ENCODE results near the gene ZBTB7C.

Gene ZBTB7C

DNA sequence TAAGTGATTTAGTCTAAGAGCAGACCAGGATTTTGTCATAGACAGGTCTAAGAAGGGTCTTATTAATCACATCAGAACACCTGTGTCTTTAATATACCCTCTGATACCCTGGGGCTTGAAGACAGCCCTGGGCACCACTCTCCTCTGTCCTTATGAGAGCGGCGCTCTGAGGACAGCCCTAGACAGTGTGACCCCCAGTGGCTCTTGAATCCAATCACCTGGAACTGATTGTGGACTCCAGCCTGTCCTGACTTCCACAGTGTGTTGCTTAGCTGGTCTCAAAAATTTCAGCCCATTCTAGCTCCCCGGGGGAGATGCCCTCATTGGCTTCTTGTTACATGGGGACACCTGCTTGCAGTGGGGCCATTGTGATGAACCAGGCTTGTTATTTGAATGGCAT lies 282.9 kb downstream of the ZBTB7C start:
- no peak for DNase-seq (ENCODE audit: low read depth in 2 of 3, low spot score in 1 of 3)

DNA sequence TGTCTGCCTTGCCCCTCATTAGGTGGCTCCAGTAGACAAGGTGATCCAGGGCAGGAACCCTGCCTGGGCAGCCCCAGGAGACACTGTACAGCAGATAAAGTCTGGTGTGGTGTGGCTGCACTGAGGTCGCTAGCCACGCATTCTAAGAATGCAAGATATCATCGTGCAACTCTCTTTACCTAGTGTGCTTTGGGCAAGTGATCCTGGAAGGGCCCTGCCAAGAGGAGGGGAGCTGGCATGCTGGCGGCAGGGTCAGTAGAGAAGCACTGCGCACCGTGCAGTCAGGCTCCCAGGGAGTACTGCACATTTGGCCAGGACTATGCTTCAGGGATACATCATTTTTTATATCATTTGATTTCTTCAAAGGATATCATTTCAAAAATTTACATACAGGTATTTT lies 283.5 kb downstream of the ZBTB7C start:
- DNase-seq (ENCODE audit: low read depth in 2 of 3, low spot score in 1 of 3): no peak

DNA sequence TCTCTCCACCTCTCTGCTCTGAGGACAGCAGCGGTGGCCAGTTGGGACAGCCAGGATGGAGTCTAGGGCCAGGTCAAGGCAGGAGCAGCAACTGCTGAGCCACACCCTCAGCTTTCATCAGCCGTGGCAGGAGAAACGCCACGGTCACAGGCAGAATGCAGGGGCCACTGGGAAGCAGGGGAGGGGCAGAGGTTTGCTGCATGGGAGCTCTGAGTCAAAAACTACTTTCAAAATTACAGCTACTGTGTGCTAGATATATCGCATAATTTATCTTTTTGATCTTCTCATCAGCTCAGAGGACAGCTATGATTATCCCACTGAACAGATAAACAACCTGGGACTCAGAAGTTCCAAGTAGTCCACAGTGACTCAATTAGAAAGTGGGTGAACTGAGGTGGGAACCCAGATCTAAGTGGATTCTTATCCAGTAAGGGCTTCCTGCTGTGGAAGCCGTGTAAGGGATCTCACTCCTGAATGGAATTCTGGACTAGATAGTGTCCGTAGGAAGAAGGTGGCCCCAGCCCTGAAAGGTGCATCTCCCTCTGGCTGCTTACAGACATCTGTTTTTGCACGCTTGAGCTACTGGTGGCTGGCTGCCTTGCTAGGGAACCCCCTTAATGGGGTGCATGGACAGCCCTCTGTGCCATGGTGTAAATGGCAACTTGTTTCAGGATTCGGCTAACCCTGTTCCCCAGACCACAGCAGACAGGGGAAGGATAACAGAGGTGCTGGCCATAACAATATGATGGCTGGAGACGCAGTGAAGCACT lies 284.1 kb downstream of the ZBTB7C start:
- DNase-seq (ENCODE audit: low read depth in 2 of 3, low spot score in 1 of 3): peak; percentile 9 to 42 (median 21)

DNA sequence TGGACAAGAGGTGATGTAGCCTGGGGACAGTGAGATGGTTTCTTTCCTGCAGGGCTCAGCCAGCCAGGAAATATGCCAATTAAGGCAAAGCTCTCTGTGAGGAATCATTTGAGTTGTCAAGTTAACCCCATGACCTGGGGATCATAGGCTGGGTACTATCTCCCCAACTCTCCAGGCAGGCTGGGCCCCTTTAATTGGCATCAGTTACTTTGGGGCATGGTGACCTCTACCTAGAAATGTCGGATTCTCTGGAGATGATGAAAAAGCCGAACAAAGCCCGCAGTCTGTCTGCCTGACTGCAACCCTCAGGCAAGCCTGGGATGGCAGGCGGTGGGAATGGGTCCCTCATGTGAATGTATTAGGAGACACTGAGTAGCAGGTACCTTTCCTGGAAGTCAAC lies 285.2 kb downstream of the ZBTB7C start:
- DNase-seq (ENCODE audit: low read depth in 2 of 3, low spot score in 1 of 3): no peak

DNA sequence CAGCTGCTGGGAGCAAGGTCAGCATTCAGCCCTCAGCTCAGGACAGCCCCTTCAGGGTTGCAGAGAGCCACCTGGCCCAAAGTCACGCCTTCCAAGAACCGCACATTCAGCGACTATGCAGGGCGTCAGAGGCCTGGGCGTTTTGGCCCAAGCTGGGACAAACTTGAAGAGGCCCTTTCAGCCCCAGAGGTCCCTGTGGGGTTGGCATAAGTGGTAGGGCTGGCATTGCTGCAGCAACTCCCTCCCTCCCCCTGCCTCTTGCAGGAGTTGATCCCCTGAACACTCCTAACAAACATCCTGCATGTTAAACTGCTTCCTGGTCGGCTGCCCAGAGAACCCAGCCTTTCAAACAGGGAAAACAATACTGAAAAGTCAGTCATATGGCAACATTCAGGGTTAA lies 285.9 kb downstream of the ZBTB7C start:
- DNase-seq (ENCODE audit: low read depth in 2 of 3, low spot score in 1 of 3): no peak

DNA sequence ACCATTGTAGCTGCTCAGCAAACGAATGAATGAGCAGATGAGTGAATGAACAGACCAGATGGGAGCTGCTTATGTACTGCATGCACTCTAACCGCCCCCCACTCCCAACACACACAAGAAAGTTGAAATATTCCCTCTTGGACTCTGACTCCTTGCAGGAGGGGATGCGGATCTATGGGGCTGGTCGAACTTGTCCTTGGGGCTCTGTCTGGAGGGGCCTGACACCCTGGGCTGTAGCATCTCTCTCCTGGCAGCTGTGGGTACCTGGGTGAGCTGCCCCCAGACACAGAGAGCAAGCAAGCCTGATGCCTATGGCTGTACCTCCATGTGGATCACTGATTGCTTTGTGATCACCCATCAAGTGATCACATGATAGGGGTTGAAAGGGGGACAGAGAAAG lies 286.4 kb downstream of the ZBTB7C start:
- no peak for DNase-seq (ENCODE audit: low read depth in 2 of 3, low spot score in 1 of 3)

DNA sequence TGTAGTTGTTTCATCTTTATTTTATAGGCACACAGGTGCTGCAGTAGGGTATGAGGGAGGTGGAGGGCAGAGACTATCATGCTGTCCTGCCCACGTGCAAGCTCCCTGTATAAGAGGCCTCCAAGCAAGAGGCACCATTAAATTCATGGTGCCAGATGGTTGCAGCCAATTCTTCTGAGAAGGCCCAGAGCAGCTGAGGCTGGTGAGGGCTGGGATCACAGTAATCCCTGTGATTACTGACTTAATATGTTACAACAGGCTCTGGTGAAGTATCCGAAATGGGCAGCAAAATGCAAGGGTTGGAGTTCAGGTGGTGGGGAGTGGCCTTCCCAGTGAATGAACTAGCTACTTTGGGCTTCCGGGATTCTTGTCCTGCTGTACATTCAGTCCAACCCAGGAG lies 286.8 kb downstream of the ZBTB7C start:
- no peak for DNase-seq (ENCODE audit: low read depth in 2 of 3, low spot score in 1 of 3)

DNA sequence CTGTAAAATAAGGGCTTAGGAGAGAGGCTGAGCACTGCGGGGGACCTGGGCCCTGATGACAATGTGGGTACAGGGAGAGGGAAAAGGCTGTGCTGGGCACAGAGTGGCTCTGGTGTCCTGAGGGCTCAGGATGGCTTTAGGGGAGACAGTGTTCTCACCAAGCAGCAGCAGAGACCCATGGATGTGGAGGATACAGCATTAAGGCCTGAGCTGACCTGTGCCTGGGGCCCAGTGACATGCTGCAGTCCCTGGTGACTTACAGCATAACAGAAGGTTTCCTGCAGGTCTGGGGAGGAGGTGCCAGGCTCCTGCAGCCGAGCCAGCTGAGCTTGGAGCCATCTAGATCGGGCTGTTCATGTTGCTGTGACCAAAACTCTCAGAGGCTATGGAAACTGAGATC lies 287.4 kb downstream of the ZBTB7C start:
- no peak for DNase-seq (ENCODE audit: low read depth in 2 of 3, low spot score in 1 of 3)

DNA sequence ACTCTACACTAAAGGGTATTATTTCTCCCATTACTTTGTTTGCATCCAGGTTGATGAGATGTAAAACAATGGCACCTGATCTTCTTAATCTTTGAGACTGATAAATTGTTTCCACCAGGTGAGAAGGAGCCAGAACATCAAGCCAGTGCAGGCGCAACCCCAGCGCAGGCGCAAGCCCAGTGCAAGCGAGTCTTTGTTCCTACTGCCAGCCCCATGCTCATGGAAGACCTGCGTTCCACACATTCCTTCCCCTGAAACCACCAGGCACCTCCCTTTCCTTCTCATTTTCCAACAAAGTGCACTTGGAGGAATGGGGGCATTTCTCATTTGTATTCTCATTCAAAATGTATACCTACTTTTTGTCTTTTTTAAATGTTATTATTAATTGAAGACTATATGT lies 290.0 kb downstream of the ZBTB7C start:
- DNase-seq (ENCODE audit: low read depth in 2 of 3, low spot score in 1 of 3): no peak

DNA sequence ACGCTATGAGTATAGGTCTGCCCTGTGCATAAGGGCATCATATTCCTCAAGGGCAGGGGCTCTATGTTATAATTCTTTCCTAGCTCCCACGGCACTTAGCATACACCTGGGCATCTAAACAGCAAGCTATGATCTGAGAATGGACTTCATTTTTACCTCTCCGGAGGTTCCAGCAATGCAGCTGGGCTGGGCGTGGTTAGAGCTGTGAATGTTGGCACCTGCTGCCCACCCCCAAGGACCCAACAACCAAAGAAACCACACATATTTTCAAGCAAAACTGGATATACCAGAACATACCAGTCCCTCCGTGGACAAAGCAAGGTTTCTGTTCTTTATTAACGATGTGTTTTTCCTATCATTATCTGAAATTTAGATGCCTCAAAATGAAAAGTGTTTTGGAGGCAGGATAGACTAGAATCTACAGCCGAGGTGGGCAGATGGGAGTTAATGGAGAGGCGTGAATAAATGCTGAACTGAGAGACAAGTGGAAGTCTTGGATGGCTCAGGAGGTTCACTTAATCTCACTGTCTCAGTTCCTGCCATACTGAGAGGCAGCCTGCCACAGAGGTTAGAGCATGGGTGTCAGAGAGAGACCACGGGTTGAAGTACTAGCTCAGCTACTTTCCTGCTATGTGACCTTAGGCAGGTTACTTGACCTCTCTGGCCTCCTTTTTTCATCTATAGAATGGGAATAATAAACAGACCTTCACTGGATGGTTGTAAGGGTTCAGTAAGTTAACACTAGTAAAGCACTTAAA lies 292.1 kb downstream of the ZBTB7C start:
- DNase-seq (ENCODE audit: low read depth in 2 of 3, low spot score in 1 of 3): no peak

DNA sequence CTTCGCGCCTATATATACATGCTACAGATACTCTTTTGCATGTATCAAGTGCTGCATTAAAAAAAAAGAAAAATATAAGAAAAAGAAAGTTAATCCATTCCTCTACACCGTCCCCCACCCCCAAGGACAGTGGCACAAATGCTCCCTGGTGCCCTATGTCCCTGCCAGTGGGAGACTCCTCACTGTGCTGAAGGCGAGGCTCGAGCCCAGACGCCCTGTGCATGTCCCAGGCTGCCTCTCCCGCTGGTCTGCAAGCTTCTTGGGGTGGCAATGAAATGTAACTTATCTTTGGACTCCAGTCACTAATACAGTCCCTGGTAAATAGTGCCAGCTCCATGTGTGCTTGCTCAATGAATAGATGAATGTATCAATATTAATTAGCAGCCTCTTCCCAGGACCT lies 293.2 kb downstream of the ZBTB7C start:
- no peak for DNase-seq (ENCODE audit: low read depth in 2 of 3, low spot score in 1 of 3)

DNA sequence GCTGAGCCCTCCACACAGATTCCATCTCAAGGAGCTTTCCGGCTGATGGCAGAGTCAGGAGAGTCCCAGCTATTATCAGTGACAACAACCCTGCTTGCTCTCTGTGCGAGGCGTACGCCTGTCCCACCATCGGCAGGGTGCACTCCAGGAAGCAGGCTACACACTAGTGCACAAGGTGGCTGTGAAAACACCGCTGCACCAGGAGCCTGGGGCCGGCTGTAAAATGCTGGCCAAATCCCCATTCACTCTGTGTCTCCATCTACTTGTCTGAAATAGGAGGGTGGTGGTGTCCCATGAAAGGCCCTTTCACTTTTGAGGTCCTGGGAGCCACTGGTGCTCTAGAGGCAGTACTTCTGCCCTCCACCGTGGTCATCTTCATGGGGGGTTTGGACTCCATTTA lies 295.5 kb downstream of the ZBTB7C start:
- DNase-seq (ENCODE audit: low read depth in 2 of 3, low spot score in 1 of 3): no peak

DNA sequence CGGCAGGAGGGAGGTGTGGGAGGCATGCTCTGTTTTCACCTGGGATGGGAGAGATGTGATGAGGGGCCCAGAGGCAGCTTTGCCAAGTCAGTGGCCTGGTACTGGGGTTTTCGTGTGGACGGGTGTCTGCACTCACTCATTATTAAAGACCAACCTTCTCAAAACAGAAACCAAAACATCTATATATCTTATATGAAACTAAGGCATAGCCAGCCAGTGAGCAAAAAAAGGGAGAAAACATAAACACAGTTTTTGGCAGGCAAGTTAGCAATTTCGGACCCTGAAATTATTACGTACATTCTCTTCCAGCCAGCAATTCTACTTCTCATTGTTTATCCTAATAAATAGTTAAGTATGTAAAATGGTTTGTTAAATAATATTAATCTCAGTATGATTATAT lies 297.6 kb downstream of the ZBTB7C start:
- DNase-seq (ENCODE audit: low read depth in 2 of 3, low spot score in 1 of 3): no peak

DNA sequence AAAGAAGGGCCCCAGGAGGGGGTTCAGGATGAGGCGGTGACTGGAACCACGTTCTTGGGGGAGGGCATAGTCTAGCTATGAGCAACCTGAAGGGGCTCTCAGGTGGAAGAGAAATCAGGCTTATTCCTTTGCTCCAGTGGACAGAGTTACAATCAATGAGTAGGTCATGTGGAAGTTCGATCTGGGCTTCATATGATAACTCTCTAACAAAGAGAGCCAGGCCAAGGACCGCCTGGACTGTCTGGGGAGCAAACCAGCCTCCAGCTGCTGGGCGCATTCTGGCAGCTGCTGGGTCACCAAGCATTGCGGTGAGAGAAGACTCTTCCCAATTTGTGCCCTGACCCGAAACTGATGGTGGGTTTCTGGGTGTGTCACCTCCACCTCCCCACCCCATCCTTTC lies 298.4 kb downstream of the ZBTB7C start:
- DNase-seq (ENCODE audit: low read depth in 2 of 3, low spot score in 1 of 3): no peak

DNA sequence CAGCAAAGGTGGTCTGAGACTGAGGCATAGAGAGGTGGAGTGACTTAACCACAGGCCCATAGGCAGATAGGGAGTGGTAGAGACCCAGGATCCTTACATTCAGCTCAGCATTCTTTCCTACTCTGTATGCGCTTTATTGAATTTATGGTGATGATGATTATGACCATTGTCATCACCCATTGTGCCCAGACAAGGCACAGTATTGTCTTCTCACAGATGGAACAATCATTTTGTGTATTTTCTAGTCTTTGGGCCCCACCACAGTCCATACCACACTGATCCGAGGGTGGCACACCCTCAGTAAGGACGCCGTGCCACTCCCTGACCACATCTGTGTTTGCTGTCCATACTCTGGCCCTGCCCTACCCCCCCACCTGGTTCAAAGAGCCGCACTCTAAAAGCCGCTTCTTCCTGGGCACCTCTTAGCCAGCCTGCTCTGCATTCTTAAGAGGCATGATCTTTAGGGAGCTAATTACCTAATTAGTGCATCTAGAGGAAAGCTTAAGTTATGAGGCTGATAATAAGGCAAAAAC lies 299.2 kb downstream of the ZBTB7C start:
- no peak for DNase-seq (ENCODE audit: low read depth in 2 of 3, low spot score in 1 of 3)

DNA sequence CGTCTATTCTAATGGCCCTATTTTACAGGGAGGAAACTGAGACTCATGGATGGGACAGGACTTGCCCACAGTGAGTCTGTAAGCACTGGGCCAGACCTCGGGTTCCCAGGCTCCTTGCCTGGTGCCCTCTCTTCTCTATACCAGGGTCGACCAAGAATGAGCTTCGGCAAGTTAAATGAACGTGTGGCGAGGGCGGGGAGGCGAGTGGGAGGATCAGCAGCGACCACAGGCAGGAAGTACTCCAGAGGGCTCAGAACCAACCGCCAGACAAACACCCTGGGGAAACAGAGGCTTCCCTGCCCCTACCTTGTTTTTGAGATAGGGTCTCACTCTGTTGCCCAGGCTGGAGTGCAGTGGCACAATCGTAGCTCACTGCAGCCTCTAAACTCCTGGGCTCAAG lies 301.0 kb downstream of the ZBTB7C start:
- no peak for DNase-seq (ENCODE audit: low read depth in 2 of 3, low spot score in 1 of 3)

DNA sequence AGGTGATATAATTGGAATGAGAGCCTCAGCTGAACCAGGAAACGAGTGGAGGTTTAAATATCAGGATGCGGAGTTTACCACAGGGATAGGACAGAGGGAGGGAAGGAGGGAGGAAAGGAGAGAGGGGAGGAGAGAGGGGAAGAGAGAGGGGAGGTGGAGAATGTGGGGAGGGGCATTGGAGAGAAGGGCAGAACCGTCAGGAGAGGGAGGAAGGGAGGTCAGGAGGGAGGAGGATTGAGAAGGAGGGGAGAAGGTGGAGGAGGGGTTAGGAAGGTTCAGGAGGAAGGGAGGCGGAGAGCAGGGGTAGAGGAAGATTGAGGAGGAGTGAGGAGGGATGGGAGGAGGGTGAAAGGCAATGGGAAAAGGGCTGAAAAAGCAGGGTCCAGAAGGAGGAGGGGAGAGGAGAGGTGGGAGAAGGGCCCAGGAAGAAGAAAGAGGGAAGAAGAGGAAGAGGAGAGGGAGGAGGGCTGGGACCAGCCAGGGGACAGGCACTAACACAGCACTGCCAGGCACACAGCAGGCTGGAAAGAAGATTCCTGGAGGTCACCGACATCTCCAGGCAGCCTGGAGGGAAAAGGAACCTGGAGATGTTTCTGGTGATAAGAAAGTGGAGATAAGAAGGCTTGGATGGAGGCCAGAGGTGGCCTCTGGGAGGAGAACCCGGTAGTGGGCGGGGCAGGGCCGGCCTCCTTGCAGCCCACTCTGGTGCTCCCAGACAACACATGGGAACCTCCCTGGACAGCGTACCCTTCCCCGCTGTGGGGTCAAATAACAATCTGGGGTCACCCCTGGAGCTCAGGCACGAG lies 302.0 kb downstream of the ZBTB7C start:
- DNase-seq (ENCODE audit: low read depth in 2 of 3, low spot score in 1 of 3): no peak

DNA sequence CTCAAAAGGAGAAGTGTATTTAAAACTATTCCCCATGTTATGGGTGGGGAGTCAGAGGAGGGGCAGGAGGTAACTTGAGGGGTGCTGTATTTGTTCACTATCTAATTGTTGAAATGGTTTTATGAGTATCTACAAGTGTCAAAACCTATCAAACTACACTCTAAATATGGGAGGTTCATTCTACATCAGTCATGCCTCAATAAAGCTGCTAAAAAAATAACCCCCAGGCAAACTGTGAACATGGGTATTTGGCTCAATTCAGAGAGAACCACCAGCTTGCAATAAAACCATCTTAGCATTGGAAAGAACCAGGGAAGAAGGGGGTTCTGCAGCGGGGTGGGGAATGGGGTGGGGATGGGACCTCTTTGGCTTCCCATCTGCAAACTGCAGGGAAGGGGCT lies 302.7 kb downstream of the ZBTB7C start:
- no peak for DNase-seq (ENCODE audit: low read depth in 2 of 3, low spot score in 1 of 3)

DNA sequence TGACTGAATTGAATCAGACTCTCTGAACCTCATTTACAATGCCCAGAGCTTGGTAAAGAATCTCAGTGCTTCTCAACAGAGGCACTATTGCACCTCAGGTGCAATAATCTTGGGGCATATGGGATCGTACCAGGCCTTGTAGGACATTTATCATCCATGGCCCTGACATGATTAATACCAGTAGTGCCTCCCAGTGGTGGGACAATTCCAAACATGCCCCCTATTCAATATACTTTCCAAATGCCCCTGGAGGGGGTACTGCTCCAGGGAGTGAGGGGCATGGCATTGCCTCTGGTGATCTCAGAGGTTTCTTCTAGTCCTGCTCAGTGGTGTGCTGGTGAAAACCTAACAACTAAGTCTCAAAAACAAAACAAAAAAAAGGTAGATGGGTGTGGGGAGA lies 303.9 kb downstream of the ZBTB7C start:
- no peak for DNase-seq (ENCODE audit: low read depth in 2 of 3, low spot score in 1 of 3)

DNA sequence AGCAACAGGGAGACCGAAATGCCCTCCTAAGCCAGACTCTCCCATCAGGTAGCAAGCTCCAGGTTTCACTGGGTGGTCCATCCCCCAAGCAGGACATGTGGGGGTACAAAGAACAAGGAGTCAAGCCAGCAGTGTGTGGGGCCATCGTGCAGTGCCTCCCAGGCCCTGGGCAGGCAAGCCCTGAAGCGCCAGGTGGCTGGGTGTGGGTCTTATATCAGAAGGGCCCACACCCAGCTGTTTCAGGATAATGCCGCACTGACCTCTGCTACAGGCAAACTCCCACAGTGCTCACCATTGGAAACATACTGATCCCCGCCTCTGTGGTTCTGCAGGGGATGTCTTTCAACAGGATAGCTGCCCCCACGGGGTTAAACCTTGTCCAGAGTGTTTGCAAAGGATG lies 304.5 kb downstream of the ZBTB7C start:
- DNase-seq (ENCODE audit: low read depth in 2 of 3, low spot score in 1 of 3): no peak

DNA sequence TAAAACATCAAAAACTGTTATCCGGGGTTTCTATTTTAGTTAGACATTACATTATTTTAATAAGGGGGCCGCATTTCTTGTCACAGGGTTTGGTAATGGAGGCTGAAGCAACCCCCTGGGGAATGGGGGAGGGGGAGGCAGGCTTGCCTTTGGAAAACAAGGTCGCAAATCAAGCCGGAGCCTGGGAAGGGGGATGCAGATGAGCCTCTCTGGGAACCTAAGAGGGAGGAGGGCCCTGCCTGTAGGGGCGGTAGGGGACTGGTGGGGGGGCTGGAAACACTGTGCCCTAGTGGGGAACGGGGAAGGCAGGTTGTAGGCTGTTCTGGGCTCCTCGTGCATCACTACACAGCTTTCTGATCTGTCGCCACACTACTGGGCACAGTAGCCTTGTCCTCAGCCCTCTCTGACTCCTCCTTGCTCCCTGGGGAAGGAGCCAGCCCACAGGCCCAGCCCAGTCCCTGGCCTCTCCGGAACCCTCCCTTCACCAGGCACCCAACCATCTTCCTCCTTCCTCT lies 308.5 kb downstream of the ZBTB7C start:
- no peak for DNase-seq (ENCODE audit: low read depth in 2 of 3, low spot score in 1 of 3)

DNA sequence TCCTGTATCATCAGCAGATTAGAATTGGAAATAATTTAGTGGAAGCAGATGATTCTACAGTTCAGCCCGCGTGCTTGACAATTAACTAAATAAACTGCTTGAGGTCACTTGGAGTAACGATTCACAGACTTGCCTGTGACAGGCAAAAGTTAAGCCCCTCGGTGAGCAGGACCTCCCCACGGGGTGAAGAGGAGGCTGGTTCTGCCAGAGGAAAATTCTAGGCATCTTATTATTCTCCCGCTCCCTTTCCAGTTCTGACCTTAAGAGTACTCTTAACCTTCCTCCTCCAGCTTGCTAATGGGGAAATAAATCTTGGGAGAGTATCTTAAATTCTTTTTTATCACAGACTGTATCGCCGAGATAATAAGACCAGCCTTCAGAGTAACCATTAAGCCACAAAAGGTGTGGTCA lies 309.0 kb downstream of the ZBTB7C start:
- no peak for DNase-seq (ENCODE audit: low read depth in 2 of 3, low spot score in 1 of 3)

All from stimulated activated CD4-positive, alpha-beta T cell treated with anti-CD3 and anti-CD28 coated beads, Interleukin-12 subunit alpha, Interleukin-12 subunit beta, amount 100 ng/mL, for 48 hours (primary cell).